Measurements from ENCODE around the gene CCDC8.

The CCDC8 gene

GRCh38 chr19:46431824-46432223 lies 18.5 kb upstream of the CCDC8 start:
- TF ChIP-seq CTCF (IDR thresholded peaks at IDR 0.05; ENCODE audit: insufficient read depth, low read length, missing control alignments) = no peak
- POLR2A ChIA-PET = no interaction called here
- H3K4me3 ChIP-seq (ENCODE audit: low read depth, low read length) = no peak overlapping the region
- CTCF ChIA-PET = interaction anchor here (1.6 kb wide), 1 partner anchor 36 kb away, joined by 4 read pairs; no protein-coding TSS in a partner anchor
- no peak for DNase-seq (ENCODE audit: low read depth, low spot score)

- H3K4me3 ChIP-seq (ENCODE audit: low read depth, low read length) = no peak overlapping the region
- CTCF ChIA-PET = no interaction called here
- DNase-seq (ENCODE audit: low read depth, low spot score) = no peak
- TF ChIP-seq CTCF (IDR thresholded peaks at IDR 0.05; ENCODE audit: insufficient read depth, low read length, missing control alignments) = no peak
- POLR2A ChIA-PET = interaction anchor here (0.6 kb wide), 1 partner anchor 14 kb away, joined by 4 read pairs; no protein-coding TSS in a partner anchor
Observed at GRCh38 chr19:46429999-46430398, 16.6 kb upstream of the CCDC8 start.

GRCh38 chr19:46428239-46429135 lies 15.1 kb upstream of the CCDC8 start, which contains the start of gene PNMA8C:
Gene PNMA8C (minus strand): TSS chr19:46428936. CDS start chr19:46428359, 577 bp downstream.
- TF ChIP-seq CTCF (IDR thresholded peaks at IDR 0.05; ENCODE audit: insufficient read depth, low read length, missing control alignments) = no peak
- H3K4me3 ChIP-seq (ENCODE audit: low read depth, low read length) = peak within 1 kb of the TSS; percentile 23
- ChIA-PET CTCF (interaction anchor here (0.7 to 1.8 kb wide), 2 partner anchors 26 to 101 kb away, joined by 3 to 4 read pairs; no protein-coding TSS in a partner anchor), POLR2A (no interaction called here)
- no peak for DNase-seq (ENCODE audit: low read depth, low spot score)

- no peak for DNase-seq (ENCODE audit: low read depth, low spot score)
- ChIA-PET CTCF (interaction anchor here (0.7 to 1.8 kb wide), 2 partner anchors 25 to 102 kb away, joined by 3 to 4 read pairs; no protein-coding TSS in a partner anchor), POLR2A (no interaction called here)
- H3K4me3 ChIP-seq (ENCODE audit: low read depth, low read length) = no peak overlapping the region
- TF ChIP-seq CTCF (IDR thresholded peaks at IDR 0.05; ENCODE audit: insufficient read depth, low read length, missing control alignments) = no peak
Observed at GRCh38 chr19:46427518-46428045, 14.2 kb upstream of the CCDC8 start.

- no peak for TF ChIP-seq CTCF (IDR thresholded peaks at IDR 0.05; ENCODE audit: insufficient read depth, low read length, missing control alignments)
- H3K4me3 ChIP-seq (ENCODE audit: low read depth, low read length) = peak overlapping the region; percentile 59
- CTCF ChIA-PET = interaction anchor here (1.8 kb wide), 1 partner anchor 24 kb away, joined by 4 read pairs; no protein-coding TSS in a partner anchor
- POLR2A ChIA-PET = no interaction called here
- DNase-seq (ENCODE audit: low read depth, low spot score) = no peak
Observed at GRCh38 chr19:46426506-46427162, 13.3 kb upstream of the CCDC8 start.

Data from AG04449 (cell line).